ENCODE data around the gene NTRK1. TPM values are rescaled to one million over a fixed set of nuclear protein-coding genes. Genes with fewer than 3 reads are reported as not detected.

Gene NTRK1
- total and polyA plus RNA-seq, 2 of the 13 experiments (the other 11 are each of a cell fraction or from before 2014, with no cell fraction given) = not detected

- TF ChIP-seq PAXIP1 (CRISPR knock-in tag; conservative IDR thresholded peaks at IDR 0.05) (no peak), ZNF414 (CRISPR knock-in tag; IDR thresholded peaks at IDR 0.05) (no peak), HNRNPUL1 (IDR thresholded peaks at IDR 0.05; ENCODE audit: low read depth, low read length) (no peak), ZNF878 (CRISPR knock-in tag; IDR thresholded peaks at IDR 0.05) (no peak), GPN1 (CRISPR knock-in tag; IDR thresholded peaks at IDR 0.05; ENCODE audit: borderline replicate concordance) (no peak), ZHX1 (CRISPR knock-in tag; IDR thresholded peaks at IDR 0.05; ENCODE audit: low read depth) (no peak), ZNF574 (CRISPR knock-in tag; IDR thresholded peaks at IDR 0.05) (no peak), DR1 (CRISPR knock-in tag; IDR thresholded peaks at IDR 0.05) (no peak)
Measured at GRCh38 chr1:156913809-156914387, 53.2 kb downstream of the NTRK1 start (continued).

Measured in HepG2 (cell line).